ENCODE measurements around the gene PLEKHG3.

The PLEKHG3 gene

DNA sequence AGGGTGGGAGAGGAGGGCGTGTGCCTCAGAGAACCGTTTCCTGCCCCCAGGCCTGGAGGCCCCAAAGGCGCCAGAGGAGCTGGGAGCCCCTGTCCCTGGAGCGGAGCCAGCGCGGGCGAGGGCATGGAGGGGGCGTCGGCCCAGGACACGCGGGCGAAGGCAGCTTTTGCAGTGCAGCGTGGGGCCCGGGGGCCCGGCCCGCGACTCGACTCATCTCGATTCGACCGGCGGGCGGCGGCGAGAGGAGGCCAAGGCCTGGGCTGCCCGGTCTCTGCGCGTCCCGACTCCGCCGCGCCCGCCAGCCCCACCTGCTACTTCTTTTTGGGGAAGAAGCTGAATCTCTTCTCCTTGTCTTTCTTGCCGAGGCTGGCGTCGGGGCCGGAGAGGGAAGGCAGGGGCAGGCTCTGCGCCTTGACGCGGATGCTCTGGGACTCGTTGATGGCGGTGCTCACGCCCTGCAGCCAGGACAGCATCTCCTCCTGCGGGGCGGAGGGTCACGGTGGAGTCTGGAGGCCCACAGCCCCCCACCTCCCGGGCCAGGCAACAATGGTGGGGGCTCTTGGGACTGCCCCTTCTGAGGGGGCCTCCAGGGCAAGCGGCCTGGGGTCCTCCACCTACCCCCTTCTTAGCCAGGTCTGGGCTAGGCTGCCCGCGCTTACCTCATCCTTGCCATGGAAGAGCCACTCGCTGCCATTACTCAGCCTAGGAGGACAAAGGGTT is 44.9 kb downstream of the PLEKHG3 start:
- DNase-seq, result no peak

- no peak for DNase-seq
Observed at GRCh38 chr14:64752909-64753308, 48.7 kb downstream of the PLEKHG3 start.

- DNase-seq, result no peak
Observed at GRCh38 chr14:64753374-64753773, 49.1 kb downstream of the PLEKHG3 start.

GRCh38 chr14:64753999-64754398 is 49.8 kb downstream of the PLEKHG3 start:
- DNase-seq, result no peak

DNA sequence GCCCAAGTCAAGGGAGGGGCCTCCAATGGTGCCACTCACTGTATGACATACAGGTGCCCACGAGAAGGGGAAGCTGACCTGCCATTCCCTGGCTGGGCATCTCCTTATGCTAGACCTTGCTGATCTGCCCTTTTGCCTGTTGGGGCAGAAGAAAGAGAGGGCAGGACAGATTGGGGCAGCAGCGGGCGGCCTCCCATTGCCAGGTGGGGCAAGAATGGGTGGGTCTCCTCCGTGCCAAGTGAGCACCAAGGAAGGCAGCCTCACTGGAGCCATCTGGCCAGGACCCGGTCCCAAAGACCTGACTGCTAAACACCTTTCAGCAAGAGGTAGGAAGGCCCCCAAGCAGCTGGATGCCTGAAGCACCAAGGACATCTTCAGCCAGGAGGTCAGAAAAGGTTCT is 50.5 kb downstream of the PLEKHG3 start:
- DNase-seq, result no peak

- DNase-seq, result no peak
Observed at GRCh38 chr14:64755781-64756221, 51.6 kb downstream of the PLEKHG3 start.

DNA sequence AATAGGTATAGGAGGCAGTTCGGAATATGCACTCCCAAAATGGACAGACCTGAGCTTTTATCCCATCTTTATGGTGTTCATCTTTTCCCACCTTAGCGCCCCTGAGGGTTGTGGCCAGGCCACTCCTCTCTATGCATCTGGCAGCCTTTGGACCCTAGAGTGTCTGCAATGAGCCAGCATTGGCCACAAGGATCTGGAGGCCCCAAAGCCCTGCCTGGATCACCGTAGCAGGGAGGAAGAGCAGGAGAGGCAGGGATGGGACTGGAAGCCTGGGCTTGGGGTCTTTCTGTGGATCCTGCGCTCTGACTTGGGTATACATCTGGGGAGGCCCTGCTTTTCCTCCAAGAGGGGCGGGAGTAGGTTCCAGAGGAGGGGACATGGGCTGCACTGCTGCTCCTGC is 52.5 kb downstream of the PLEKHG3 start:
- no peak for DNase-seq

DNA sequence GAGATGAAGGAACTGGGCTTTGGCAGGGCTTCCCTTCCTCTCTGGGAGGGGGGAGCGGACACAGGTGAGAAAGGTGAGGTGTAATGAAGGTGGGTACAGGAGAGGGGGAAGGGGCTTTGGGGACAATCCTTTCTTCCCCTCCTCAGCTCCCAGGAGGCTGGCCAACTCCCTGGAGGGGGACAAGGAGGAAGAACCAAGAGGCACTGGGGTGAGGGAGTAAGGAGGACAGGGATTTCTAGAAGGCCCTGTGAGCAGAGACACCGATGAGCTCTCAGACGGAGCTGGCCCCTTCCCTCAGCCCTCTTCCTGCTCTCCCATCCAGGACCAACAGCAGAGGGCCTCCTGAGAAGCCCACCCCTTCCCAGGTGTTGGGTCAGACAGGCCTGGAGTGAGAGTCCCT is 53.4 kb downstream of the PLEKHG3 start:
- no peak for DNase-seq

DNA sequence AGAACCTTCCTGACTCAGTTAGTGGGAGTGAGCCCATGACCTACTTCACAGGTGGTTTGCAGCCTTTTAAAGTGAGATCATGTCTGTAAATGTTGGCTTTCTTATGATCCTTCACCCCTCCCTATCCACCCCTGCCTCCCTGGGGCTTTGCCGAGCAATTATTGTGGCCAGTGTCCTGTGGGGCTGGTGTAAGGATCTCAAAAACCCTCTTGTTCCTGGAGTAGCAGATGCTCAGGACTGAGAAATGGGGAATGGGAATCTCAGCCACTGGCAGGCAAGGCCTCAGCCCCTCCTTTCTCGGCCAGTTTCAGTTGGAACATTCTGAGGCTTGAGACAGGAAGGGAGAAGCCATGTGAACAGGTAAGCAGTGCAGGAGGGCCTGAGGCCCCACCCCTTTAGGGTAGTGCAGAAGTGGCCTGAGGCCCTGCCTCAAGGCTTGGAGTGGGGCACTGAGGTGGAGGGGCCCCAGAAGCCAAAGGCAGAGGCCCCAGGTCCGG is 53.8 kb downstream of the PLEKHG3 start:
- DNase-seq, result no peak

- DNase-seq, result no peak
Observed at GRCh38 chr14:64758691-64759554, 54.7 kb downstream of the PLEKHG3 start.

- no peak for DNase-seq
Observed at GRCh38 chr14:64759555-64759938, 55.3 kb downstream of the PLEKHG3 start.

GRCh38 chr14:64760146-64760755 is 56.0 kb downstream of the PLEKHG3 start:
- DNase-seq, result no peak

DNA sequence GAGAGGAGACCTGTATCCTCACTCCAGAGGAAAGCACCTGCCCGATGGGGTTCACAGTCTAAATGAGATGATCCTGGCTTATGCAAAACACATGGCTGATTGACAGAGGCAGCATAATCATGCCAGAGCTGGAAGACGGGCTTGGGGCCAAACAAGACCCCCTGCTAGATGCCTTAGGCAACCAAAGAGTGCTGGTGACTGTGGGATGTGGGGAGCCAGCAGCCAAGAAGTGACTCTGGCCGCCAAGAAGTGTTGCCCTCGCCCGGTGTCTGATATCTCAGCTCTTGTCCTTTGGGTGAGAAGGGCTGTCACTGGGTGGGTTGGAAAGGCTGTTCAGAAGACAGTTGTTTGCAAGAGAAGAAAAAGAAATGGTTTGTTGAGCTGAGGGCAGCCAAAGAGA is 56.7 kb downstream of the PLEKHG3 start:
- DNase-seq, result no peak

GRCh38 chr14:64761441-64762043 is 57.3 kb downstream of the PLEKHG3 start:
- DNase-seq, result no peak

GRCh38 chr14:64762044-64763034 is 58.1 kb downstream of the PLEKHG3 start:
- DNase-seq, result peak; percentile 79

DNA sequence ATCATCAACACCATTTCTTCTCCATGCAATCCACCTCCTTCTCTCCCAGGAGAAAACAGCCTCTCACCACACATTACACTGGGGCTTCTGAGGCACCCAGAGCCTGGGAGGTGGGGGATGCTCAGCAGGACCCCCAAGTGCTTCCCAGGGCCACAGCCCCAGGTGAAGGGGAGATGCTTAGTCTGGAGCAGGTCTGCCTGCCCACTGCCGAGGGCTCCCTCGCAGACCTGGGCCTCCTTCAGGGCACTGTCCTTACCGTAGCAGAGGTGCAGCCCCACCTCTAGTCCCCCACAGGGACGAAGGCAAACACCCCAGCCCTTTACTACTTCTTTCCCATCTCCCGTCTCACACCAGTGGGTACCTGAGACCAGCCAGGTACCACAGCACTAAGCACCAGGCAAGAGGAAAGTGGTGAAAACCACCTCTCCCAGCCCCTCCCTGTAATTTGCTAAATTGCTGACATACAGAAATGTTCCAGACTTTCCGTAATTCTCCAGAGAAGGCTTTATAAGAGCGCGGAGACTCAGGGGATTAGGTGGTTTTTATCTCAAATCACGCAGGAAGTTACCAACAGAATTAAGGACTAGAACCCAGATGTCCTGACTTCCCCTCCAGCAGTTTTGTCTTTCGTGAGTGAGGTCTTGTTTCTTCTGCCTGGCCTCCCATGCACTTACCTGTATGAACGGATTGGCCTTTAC is 59.0 kb downstream of the PLEKHG3 start:
- no peak for DNase-seq

GRCh38 chr14:64763801-64764621 is 59.8 kb downstream of the PLEKHG3 start:
- no peak for DNase-seq

GRCh38 chr14:64764641-64765520 is 60.7 kb downstream of the PLEKHG3 start:
- DNase-seq, result peak; percentile 51

- DNase-seq, result no peak
Observed at GRCh38 chr14:64765740-64766302, 61.6 kb downstream of the PLEKHG3 start.
